NCI-H146 (cell line): Measurements from ENCODE around the gene PLAU.
"Not testable (repeated sequence)": the region's sequence is repeated elsewhere in the genome, so short reads cannot be mapped to it uniquely, and the experiment has no call there.

Experiments
- DNase-seq: peaks from one replicate; lab custom pipeline; 2025; lab: John Stamatoyannopoulos, UW

The PLAU gene

DNA sequence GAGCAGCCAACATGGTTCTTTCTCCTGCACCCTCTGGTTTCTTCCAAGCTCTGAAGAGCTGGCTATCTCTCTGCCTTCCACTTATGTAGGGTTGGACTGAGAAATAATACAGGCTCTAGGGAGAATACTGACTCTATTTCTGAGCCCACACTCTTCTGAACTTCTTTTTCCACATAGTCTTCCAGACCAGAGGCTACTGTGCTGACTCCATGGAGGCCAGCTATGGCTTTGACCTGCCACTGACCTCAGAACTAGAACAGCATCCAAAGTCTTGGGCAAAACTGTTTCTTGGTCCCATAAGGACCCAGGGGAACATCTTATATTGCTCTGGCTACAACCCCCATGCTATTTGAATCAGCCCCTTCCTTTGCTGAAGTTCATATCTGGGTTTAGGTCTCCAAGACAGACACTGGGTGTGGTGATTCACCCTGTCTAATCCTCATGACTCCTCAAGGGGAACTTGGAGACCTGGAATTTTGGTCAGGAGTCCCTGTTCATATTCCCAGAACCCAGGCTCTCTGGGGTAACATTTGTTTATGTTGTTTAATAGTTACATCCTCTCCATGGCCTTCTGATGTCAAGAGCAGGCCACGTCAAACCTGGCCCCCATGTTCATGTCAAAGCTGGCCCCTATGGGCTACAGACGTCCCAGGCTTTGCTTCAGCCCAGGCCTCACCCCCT is 12.1 kb upstream of the PLAU start:
- DNase-seq = no peak

DNA sequence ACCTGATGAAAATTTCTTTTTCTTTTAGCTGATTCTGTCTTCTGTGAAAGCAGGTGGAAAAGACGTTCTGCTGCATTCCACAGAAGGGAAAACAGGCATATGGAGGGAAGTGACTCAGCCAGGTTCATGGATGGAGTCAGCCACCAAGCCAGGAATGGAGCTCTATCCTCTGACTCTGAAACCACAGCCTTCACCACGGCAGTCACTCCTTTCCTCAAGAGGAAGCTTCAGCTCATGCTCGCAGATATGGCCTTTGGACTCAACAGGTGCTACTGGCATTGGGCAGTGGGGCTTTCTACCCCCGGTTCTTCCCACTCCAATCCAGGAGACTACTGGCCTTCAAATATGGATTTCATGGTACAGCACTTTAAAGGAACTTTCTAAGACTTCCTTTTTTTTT is 11.5 kb upstream of the PLAU start:
- no peak for DNase-seq

DNA sequence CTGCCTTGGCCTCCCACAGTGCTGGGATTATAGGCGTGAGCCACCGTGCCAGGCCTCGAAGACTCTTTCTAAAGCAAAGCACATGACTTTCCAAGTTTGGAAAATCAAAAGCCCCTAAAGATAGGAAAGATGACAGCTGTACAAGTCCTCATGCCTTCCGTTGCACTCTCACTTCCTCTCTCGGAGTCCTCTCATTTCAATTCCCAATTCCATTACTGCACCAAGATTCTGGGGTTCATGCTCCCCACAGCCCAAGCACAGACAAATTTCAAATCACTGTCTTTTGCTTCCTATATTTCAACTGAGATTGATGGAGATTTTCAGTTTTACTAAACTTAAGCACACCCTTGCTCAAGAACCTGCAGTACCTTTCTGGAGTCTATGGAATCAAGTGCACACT is 10.9 kb upstream of the PLAU start:
- no peak for DNase-seq

DNA sequence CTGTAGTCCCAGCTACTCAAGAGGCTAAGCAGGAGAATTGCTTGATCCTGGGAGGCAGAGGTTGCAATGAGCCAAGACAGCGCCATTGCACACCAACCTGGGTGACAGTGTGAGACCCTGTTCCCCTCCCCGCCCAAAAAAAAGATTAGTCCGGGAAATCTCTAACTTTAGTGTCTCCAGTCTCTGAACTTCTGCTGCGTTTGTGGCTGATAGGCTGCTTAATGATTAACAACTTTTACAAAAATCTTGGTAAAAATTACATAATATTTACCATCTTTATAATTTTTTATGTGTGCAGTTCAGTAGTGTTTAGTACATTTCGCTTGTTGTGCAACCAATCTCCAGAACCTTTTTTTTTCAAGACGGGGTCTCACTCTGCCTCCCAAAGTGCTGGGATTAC is 9.7 kb upstream of the PLAU start:
- no peak for DNase-seq

DNA sequence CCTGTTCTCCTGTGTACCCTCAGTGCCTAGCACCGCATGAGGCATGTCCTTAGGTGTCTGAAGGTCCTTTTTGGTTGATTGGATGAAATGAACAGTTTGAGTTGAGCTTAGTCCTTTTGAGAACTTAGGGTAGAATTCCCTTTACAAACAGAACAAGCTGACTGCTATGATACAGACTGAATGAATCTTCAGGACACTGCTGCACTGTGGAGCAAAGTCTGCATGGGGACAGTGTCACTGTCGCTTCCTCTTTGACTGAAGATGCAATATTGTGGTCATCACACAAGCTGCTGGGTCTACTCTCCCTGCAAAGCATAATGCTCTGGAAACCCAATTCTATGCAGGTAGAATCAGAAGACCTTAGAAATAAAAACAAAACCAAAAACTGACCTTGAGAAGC is 8.6 kb upstream of the PLAU start:
- DNase-seq = no peak

DNA sequence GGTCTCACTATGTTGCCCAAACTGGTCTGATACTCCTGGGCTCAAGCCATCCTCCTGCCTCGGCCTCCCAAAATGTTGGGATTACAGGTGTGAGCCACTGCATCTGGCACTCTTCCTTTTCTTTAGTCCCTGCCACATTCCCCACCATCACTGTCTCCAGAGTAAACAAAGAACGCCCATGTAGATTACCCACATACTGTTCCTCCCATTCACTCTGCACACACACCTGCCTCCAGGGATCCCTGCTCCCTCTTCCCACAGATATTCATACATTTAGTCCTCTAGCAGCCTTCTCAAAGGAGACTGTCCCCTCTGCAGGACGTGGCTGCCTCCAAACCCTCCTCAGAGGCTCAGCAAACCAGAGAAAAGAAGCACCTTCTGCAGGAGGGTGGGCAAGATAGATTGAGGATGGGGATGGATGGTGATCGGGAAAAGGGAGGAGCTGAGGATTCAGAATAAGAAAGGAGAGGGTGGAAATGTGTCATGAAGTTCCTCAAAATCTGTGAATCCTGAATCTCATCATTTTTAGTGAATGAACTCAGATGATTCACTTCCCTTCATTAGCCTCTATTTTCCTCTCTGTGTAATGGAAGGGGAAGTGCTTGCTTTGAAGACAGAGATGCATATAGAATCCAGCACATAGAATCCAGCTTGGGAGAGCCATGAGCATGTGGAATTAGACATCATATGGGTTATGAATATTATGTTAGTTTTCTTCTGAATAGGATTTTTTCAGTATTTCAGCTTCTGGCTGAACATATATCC is 5.5 kb upstream of the PLAU start:
- DNase-seq = peak; percentile 82

DNA sequence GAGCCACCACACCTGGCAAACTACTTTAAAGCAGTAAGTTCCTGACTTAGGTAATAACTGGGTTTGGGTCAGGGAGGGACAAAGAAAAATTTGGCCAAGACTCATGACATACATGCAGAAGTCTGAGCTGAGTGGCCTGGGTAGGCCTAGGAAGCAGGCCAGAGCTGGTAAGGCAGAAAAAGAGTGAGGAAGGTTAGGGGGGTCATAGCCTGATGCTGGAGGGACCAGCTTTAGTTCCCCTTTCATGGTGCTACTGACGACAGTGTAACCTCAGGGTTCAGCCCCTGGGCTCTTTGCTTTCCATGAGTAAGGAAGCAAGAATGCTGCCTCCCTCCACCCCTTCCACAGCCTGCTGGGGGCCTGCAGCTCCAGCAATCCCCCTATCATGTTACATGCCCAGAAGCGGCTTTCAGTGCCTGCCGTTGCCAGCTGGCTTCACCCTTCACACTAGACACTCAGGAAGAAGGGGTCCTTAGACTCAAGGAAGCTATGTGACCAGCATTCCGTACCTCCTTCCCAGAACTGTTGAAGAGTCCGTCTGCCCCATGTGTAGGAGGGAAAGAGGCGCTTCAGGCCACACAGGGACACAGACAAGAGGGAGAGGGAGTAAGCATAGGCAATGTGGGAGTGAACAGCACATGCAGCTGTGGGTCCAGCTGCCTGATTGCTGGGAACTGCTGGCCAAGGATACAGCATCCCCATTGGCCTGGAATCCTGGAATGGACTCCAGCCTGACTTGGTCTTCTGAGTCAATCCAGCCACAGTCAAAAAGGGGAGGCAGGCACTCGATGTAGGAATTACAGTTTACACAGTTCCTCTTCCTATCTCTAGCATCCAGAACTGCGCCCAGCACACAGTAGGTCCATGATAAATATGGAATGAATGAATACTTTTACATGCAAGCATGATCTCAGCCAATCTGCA is 4.1 kb upstream of the PLAU start:
- DNase-seq = peak; percentile 47

DNA sequence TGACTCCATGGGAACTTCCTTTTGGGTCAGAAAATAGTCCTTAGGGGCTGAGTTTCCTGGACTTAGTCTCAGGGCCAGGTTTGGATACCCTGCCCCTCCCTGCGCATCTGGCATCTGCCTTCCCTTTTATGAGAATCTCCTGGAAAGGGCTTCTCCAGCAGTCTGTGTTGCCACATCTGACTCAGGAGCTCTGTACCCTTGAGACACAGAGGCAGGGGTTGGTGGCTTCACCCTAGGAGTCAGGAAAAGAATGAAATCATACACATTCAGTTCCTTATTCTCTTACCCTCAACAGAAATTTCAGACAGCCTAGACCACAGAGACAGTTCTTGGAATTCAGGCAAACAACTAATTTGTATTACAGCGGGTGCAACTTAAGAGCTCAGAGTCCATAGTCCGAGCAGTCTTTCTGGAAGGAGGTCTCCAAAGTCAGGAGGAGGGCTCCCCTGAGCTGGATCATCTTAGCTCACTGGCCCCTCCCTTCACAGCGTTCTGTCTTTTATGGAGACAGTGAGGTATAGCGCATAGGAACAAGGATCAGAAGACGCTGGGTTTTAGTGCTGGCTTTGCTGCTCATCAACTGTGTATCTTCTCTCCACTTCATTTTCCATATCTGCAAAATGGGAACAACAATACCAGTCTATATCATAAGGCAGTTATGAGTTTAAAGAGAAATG is 3.0 kb upstream of the PLAU start:
- no peak for DNase-seq

DNA sequence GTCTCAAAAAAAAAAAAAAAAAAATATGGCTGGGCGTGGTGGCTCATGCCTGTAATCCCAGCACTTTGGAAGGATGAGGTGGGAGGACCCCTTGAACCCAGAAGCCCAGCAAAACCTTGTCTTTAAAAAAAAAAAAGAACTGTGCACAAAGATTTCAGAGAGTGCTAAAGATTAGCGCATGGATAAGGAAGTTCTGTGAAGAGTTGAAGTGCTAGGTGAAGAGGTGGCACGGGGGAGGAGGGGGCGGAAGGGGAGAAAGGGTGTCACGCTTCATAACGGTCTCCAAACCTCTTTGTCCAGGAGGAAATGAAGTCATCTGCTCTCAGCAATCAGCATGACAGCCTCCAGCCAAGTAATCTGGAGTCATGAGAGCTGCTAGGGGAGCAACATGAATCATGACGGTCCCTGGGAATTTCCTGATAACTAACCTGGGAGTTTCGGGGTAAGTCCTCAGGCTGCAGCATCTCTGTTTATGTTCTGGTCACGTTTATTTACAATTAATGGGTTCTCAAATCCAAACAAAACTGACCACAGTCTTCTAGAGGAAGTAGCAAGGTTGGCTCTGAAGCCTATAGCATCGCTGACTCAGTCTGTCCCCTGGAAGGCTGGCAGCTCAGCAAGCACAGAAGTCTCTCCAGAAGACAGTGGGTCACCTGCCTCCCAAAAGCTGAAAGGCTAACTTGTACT is 1.9 kb upstream of the PLAU start:
- DNase-seq = no peak

DNA sequence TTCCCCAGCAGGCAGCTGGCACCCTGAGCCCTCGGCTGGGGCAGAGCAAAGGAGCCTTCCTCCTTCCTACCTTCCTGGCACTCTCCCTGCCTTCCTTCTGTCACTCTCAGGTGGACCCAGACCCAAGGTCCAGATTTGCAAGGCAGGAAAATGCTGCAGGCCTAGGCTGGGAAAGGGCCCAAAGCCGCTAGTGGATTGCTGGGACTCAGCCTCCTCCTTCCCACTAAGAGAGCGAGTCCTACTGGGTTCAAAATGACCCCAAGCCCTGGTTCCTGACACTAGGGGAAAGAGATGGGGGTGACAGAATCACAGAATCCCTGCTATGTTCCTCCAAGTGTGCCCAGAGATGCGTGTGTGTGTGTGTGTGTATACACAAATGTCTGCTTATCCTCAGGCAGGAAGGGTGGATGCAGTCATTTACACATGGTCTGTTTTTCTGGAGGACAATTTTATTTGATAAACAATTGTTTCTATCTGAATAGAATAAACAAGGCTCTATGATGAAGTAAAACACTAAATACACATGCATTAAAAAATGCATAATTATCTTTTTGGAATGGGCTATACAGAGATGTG is 1.3 kb upstream of the PLAU start:
- no peak for DNase-seq

DNA sequence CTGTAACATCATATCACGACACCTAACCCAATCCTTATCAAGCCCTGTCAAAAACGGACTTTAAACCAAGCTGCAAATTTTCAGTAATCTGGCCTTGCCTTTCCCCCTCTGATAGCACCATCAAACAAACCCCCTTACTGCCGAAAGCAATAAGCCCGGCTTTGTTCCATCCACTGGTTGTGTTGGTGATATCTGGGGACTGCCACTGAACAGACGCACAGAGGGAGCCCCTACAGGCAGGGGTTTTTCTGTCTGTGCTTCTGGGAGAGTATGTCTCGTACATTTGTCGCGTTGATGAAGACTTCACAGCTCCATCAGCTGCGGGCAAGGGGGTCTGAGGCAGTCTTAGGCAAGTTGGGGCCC is 550 bp upstream of the PLAU start:
- DNase-seq = peak; percentile 36

DNA sequence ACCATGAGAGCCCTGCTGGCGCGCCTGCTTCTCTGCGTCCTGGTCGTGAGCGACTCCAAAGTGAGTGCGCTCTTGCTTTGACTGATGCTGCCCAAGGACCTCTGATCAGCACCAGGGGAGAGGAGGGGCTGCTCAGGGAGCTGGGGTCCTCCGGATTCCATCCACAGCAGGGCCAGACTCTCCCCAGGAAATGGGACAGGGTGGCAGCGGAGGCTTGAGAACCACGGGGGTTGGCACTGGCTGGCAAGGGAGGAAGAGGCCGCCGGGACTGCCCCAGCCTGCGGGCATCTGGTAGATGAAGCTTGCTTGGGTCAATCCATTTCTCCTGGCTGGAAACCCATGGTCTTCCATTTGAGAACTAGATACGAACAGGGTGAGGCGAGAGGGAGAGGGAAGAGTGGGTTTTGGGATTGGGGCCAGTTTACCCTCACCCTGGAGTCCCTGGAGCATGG is 647 bp downstream of the PLAU start:
- no peak for DNase-seq

DNA sequence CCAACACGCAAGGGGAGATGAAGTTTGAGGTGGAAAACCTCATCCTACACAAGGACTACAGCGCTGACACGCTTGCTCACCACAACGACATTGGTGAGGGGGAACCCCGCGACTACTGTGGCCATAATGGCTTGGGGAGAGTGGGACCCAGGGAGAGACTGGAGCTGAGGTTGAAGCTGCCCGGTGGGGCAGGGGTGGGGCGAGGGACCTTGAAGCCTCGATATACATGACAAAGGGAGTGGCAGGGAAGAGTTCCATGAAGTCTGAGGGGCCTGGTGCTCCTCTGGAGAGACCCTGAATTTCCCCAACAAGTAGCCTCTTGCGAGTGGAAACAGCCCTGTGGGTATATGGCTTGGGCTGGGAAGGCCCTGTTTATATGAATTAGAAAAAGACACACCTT is 3.1 kb downstream of the PLAU start:
- no peak for DNase-seq

DNA sequence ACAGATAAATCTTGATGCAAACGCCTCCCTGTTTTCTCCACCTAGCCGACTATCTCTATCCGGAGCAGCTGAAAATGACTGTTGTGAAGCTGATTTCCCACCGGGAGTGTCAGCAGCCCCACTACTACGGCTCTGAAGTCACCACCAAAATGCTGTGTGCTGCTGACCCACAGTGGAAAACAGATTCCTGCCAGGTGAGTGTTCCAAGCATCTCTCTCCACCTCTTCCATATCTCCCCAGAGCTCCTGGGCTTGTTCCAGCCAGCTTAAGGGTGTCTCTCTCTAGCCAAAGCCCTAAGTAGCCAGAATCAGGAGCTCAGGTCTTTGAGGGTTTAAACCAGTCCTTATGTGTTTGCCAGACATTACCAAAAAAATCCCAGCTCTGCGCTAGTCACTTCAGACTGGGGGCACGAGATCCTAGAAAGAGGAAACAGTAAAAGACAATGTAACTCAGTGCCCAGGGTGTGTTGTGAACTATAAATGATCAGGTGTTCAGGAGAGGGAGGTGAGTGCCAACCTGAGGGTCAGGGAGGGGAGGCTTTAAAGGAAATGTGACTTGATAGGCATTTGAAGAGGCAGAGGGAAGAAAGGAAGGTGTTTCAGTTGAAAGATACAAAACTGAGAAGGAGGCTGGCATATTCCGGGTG is 4.4 kb downstream of the PLAU start:
- no peak for DNase-seq

DNA sequence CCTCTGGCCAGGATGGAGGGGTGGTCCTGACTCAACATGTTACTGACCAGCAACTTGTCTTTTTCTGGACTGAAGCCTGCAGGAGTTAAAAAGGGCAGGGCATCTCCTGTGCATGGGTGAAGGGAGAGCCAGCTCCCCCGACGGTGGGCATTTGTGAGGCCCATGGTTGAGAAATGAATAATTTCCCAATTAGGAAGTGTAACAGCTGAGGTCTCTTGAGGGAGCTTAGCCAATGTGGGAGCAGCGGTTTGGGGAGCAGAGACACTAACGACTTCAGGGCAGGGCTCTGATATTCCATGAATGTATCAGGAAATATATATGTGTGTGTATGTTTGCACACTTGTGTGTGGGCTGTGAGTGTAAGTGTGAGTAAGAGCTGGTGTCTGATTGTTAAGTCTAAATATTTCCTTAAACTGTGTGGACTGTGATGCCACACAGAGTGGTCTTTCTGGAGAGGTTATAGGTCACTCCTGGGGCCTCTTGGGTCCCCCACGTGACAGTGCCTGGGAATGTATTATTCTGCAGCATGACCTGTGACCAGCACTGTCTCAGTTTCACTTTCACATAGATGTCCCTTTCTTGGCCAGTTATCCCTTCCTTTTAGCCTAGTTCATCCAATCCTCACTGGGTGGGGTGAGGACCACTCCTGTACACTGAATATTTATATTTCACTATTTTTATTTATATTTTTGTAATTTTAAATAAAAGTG is 6.0 kb downstream of the PLAU start:
- DNase-seq = no peak

DNA sequence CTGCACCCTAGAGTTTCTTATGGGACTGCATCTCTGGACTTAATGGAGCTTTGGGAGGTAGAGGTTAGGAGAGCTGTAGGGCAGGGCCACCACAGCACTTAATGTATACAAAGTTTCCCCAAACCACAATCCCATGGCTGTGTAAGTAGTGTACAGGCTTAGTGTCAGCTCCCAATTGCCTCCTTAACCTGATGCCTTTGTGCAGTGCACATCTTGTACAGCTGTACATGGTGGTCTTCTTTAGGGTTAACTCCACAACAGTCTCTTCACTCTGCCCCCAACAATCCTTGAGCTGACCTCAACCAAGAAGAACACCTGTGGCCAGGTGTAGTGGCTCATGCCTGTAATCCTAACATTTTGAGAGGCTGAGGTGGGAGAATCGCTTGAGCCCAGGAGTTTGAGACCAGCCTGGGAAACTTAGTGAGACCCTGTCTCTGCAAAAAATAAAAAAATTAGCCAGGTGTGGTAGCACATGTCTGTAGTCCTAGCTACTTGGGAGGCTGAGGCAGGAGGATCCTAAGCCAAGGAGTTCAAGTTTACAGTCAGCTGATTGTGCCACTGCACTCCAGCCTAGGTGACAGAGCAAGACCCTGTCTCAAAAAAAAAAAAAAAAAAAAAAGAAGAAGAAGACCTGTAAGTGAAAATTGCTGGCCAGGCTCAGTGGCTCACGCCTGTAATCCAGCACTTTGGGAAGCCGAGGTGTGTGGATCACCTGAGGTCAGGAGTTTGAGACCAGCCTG is 6.8 kb downstream of the PLAU start:
- DNase-seq = no peak

DNA sequence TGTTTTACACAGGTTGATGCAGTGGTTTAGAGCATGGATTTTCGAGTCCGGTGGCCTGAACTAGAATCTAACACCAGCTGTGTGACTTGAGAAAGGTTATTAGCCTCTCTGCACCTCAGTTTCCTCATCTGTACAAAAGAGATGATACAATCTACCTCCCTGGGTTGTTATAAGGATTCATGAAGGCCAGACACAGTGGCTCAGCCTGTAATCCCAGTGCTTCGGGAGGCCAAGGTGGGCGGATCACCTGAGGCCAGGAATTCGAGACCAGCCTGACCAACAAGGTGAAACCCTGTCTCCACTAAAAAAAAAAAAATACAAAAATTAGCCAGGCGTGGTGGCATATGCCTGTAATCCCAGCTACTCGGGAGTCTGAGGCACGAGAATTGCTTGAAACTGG is 8.5 kb downstream of the PLAU start:
- not testable (repeated sequence) for DNase-seq

DNA sequence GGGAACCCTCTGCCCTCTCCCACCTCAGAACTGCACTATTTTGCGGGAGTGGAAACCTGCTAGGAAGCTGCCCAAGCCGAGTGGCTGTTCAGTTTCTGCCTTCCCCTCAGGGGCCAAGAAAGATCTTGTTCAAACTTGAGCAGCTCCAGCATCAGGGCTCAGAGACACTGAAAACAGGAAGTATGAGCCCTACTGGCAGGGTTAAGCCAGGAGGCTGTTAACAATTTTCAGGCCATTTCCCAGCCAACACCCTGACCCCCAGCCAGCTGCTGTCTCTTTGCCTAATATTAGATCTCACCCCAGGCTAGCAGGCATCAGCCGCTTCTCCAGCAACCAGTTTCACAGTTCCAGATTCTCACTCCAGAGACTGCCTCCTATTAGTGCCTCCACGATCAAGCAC is 9.2 kb downstream of the PLAU start:
- no peak for DNase-seq
